Activated B cell treated with CpG ODN at 0.5 μM for 24 hours (primary cell): ENCODE measurements around the gene MUL1. TPM values are rescaled to one million over a fixed set of nuclear protein-coding genes. Genes with fewer than 3 reads are reported as not detected.

Experiments
- ATAC-seq: fragments of 200-7000 bp; cut with Tn5 transposase; one replicate; pipeline ENCODE4 v1.10.0; 2021; ENCODE audit warnings: low read depth, mild to moderate bottlenecking, moderate library complexity
- CTCF ChIA-PET: fragments of 350-600 bp; sonication (Branson Sonifier 250); formaldehyde crosslinking; loops from one replicate; lab custom pipeline; 2021; ENCODE audit warnings: antibody characterized with exemption; lab: Charles Lee
- POLR2A ChIA-PET: fragments of 350-600 bp; sonication (Branson Sonifier 250); formaldehyde crosslinking; loops from one replicate; lab custom pipeline; 2021; ENCODE audit warnings: antibody characterized with exemption; lab: Charles Lee
- DNase-seq: peaks from one replicate; pipeline ENCODE4 v3.0.0; 2022
- H3K27ac Mint-ChIP-seq: one replicate; pipeline ENCODE4 v1.8.0; 2020; ENCODE audit warnings: mixed read lengths
- H3K27me3 Mint-ChIP-seq: one replicate; pipeline ENCODE4 v1.8.0; 2021; ENCODE audit warnings: mixed read lengths
- H3K36me3 Mint-ChIP-seq: one replicate; pipeline ENCODE4 v1.8.0; 2021; ENCODE audit warnings: low read depth, mixed read lengths
- H3K4me1 Mint-ChIP-seq: one replicate; pipeline ENCODE4 v1.8.0; 2021; ENCODE audit warnings: mixed read lengths
- H3K4me3 Mint-ChIP-seq: one replicate; pipeline ENCODE4 v1.8.0; 2020; ENCODE audit warnings: mild to moderate bottlenecking, mixed read lengths
- H3K9me3 Mint-ChIP-seq: one replicate; pipeline ENCODE4 v1.8.0; 2020; ENCODE audit warnings: mixed read lengths
- intact Hi-C: fragments of 100-400 bp; cut with micrococcal nuclease; formaldehyde crosslinking; loops from one replicate; pipeline ENCODE4 v1.15.1; 2024
- total RNA-seq: library from RNA; stranded (reverse); gene quantifications from 2 replicates; pipeline ENCODE4 v1.2.3, GENCODE V29; 2022
- TF ChIP-seq, protein P1 (sequence below): fragments of 200-600 bp; IDR thresholded peaks from one replicate; pipeline ENCODE4 v1.8.0; 2022; ENCODE audit warnings: antibody characterized with exemption, mild to moderate bottlenecking

The MUL1 gene
- total RNA-seq, 1 donor from 2014 or later, result 21.7 TPM

GRCh38 chr1:20473894-20474293 lies 34.1 kb downstream of the MUL1 start:
- peaks cover 48% of the 10 kb centered on the region for H3K27me3 Mint-ChIP-seq
- intact Hi-C loops, result no loop called here
- no peaks in the 10 kb centered on the region for H3K9me3 Mint-ChIP-seq
- H3K36me3 Mint-ChIP-seq, result no peaks in the 10 kb centered on the region
- no peak overlapping the region for H3K4me3 Mint-ChIP-seq
- DNase-seq (no peak), ATAC-seq (no peak)
- no peak overlapping the region for H3K27ac Mint-ChIP-seq
- peaks cover 4% of the 10 kb centered on the region for H3K4me1 Mint-ChIP-seq
- TF ChIP-seq, protein P1, sequence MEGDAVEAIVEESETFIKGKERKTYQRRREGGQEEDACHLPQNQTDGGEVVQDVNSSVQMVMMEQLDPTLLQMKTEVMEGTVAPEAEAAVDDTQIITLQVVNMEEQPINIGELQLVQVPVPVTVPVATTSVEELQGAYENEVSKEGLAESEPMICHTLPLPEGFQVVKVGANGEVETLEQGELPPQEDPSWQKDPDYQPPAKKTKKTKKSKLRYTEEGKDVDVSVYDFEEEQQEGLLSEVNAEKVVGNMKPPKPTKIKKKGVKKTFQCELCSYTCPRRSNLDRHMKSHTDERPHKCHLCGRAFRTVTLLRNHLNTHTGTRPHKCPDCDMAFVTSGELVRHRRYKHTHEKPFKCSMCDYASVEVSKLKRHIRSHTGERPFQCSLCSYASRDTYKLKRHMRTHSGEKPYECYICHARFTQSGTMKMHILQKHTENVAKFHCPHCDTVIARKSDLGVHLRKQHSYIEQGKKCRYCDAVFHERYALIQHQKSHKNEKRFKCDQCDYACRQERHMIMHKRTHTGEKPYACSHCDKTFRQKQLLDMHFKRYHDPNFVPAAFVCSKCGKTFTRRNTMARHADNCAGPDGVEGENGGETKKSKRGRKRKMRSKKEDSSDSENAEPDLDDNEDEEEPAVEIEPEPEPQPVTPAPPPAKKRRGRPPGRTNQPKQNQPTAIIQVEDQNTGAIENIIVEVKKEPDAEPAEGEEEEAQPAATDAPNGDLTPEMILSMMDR, result no peak
- POLR2A ChIA-PET, result no interaction called here
- CTCF ChIA-PET, result no interaction called here

DNA sequence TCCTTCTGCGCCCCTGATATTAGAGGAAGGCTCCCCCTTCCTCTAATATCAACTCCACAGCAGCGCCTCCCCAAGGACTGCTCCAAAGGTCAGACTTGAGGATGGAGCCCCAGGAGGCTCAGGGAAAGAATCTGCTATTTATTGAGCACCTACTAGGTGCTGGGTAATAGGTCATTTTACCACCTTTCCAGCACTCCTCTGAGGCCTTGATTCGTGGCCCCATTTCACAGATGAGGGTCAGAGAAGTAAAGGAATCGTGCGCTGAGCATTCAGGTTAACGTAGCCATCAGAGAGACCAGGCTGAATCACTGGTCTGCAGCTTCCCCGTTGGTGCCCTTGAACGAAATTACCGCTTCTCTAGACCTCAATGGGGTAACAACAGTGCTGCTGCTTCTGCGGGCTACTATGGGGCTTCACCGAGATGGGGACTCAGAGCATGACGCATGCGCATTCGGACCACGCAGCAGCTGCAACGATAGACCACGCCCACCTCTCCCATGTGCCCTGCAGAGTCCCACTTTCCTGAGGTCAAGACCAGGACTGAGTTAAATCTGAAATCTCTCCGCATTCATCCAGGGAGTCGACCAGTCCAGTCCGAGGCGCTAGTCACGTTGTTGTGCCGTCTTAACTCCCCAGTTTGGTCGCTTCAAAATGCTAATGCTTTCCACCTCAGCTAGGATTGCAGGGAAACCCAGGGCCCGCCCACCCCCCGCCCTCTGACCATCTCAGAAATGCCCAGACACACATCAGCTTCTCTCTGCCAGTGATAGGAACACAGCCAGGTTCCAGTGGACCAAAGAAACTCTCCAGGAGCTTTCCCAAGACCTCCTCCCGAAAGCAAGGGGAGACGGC lies 34.9 kb downstream of the MUL1 start:
- TF ChIP-seq, protein P1, result no peak
- no peaks in the 10 kb centered on the region for H3K9me3 Mint-ChIP-seq
- ChIA-PET CTCF (no interaction called here), POLR2A (no interaction called here)
- H3K4me3 Mint-ChIP-seq, result no peak overlapping the region
- ATAC-seq, result no peak
- DNase-seq, result no peak
- intact Hi-C loops, result no loop called here
- H3K27me3 Mint-ChIP-seq, result peaks cover 45% of the 10 kb centered on the region
- no peaks in the 10 kb centered on the region for H3K36me3 Mint-ChIP-seq
- no peak overlapping the region for H3K27ac Mint-ChIP-seq
- peaks cover 4% of the 10 kb centered on the region for H3K4me1 Mint-ChIP-seq

DNA sequence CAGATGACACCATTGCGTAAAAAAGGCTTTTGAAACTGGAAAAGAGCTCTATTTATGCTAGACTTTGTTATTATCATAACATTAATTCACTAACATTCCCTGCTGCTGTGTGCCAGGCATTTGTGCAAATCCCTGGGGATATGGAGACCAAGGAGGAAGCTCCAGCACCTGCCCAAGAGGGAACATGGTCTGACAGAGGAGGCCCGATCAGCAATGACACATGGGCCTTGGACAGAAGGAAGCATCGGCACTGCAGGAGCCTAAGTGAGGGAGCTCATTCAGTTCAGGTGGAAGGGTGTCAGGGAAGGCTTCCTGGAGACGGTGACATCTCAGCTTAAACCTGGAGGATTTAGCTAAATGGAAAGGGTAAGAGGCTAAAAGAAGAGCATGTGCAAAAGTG lies 35.8 kb downstream of the MUL1 start:
- TF ChIP-seq, protein P1, result no peak
- DNase-seq (no peak), ATAC-seq (no peak)
- H3K27me3 Mint-ChIP-seq, result peaks cover 45% of the 10 kb centered on the region
- CTCF ChIA-PET, result no interaction called here
- intact Hi-C loops, result no loop called here
- H3K27ac Mint-ChIP-seq, result no peak overlapping the region
- no peak overlapping the region for H3K4me3 Mint-ChIP-seq
- no peaks in the 10 kb centered on the region for H3K9me3 Mint-ChIP-seq
- POLR2A ChIA-PET, result interaction anchor here (0.5 kb wide), 1 partner anchor 400 kb away, joined by 5 read pairs; no protein-coding TSS in a partner anchor
- no peaks in the 10 kb centered on the region for H3K36me3 Mint-ChIP-seq
- peaks cover 4% of the 10 kb centered on the region for H3K4me1 Mint-ChIP-seq

- intact Hi-C loops, result no loop called here
- DNase-seq, result no peak
- Mint-ChIP-seq H3K27ac (no peak overlapping the region), H3K4me3 (no peak overlapping the region), H3K36me3 (no peaks in the 10 kb centered on the region), H3K4me1 (peaks cover 4% of the 10 kb centered on the region), H3K9me3 (no peaks in the 10 kb centered on the region), H3K27me3 (peaks cover 46% of the 10 kb centered on the region)
- TF ChIP-seq, protein P1, result no peak
- ATAC-seq, result no peak
- POLR2A ChIA-PET, result no interaction called here
- CTCF ChIA-PET, result no interaction called here
Measured at GRCh38 chr1:20470194-20470593, 37.8 kb downstream of the MUL1 start.

- CTCF ChIA-PET, result no interaction called here
- Mint-ChIP-seq H3K36me3 (no peaks in the 10 kb centered on the region), H3K27ac (no peak overlapping the region), H3K4me3 (no peak overlapping the region), H3K9me3 (no peaks in the 10 kb centered on the region), H3K27me3 (peaks cover 40% of the 10 kb centered on the region), H3K4me1 (peaks cover 4% of the 10 kb centered on the region)
- POLR2A ChIA-PET, result no interaction called here
- no peak for ATAC-seq
- TF ChIP-seq, protein P1, result no peak
- DNase-seq, result no peak
- intact Hi-C loops, result no loop called here
Measured at GRCh38 chr1:20469406-20470076, 38.4 kb downstream of the MUL1 start.
